ENCODE measurements around the gene SRSF3.

SRSF3 gene

GRCh38 chr6:36608788-36609563, 14.8 kb downstream of the SRSF3 start:
- TF ChIP-seq SIN3A (IDR thresholded peaks at IDR 0.05; ENCODE audit: borderline replicate concordance, insufficient read depth, low read length) = peak; percentile 40; the same call in 1 of the 2 replicates
- TF ChIP-seq REST (IDR thresholded peaks at IDR 0.05; ENCODE audit: insufficient read depth in 1 of 2, low read depth in 2 of 2, low read length in 2 of 2) = no peak

- no peak for TF ChIP-seq POLR2AphosphoS5 (IDR thresholded peaks at IDR 0.05; ENCODE audit: low read depth, low read length)
- no peak for TF ChIP-seq TAF1 (IDR thresholded peaks at IDR 0.05; ENCODE audit: borderline replicate concordance, insufficient read depth, low read length)
- TF ChIP-seq REST (IDR thresholded peaks at IDR 0.05; ENCODE audit: insufficient read depth in 1 of 2, low read depth in 2 of 2, low read length in 2 of 2) = no peak
- no peak for TF ChIP-seq SIN3A (IDR thresholded peaks at IDR 0.05; ENCODE audit: borderline replicate concordance, insufficient read depth, low read length)
- no peak for TF ChIP-seq FOXP2 (optimal IDR thresholded peaks at IDR 0.05; ENCODE audit: borderline replicate concordance, extremely low read depth, extremely low read length, insufficient read depth)
These were observed 15.4 kb downstream of the SRSF3 start for GRCh38 chr6:36609582-36609981.

- peak; percentile 69 for TF ChIP-seq POLR2AphosphoS5 (IDR thresholded peaks at IDR 0.05; ENCODE audit: low read depth, low read length)
- no peak for TF ChIP-seq FOXP2 (optimal IDR thresholded peaks at IDR 0.05; ENCODE audit: borderline replicate concordance, extremely low read depth, extremely low read length, insufficient read depth)
- TF ChIP-seq TAF1 (IDR thresholded peaks at IDR 0.05; ENCODE audit: borderline replicate concordance, insufficient read depth, low read length) = no peak
- TF ChIP-seq REST (IDR thresholded peaks at IDR 0.05; ENCODE audit: insufficient read depth in 1 of 2, low read depth in 2 of 2, low read length in 2 of 2) = no peak
- no peak for TF ChIP-seq SIN3A (IDR thresholded peaks at IDR 0.05; ENCODE audit: borderline replicate concordance, insufficient read depth, low read length)
These were observed 16.1 kb downstream of the SRSF3 start for GRCh38 chr6:36610041-36610955.

GRCh38 chr6:36610956-36611336, 16.8 kb downstream of the SRSF3 start:
- TF ChIP-seq POLR2AphosphoS5 (IDR thresholded peaks at IDR 0.05; ENCODE audit: low read depth, low read length) (no peak), FOXP2 (optimal IDR thresholded peaks at IDR 0.05; ENCODE audit: borderline replicate concordance, extremely low read depth, extremely low read length, insufficient read depth) (no peak), REST (IDR thresholded peaks at IDR 0.05; ENCODE audit: insufficient read depth in 1 of 2, low read depth in 2 of 2, low read length in 2 of 2) (no peak), TAF1 (IDR thresholded peaks at IDR 0.05; ENCODE audit: borderline replicate concordance, insufficient read depth, low read length) (no peak), SIN3A (IDR thresholded peaks at IDR 0.05; ENCODE audit: borderline replicate concordance, insufficient read depth, low read length) (no peak)

Measured in PFSK-1 (cell line).